ENCODE results near the gene CAMK2D.

Gene CAMK2D

DNA sequence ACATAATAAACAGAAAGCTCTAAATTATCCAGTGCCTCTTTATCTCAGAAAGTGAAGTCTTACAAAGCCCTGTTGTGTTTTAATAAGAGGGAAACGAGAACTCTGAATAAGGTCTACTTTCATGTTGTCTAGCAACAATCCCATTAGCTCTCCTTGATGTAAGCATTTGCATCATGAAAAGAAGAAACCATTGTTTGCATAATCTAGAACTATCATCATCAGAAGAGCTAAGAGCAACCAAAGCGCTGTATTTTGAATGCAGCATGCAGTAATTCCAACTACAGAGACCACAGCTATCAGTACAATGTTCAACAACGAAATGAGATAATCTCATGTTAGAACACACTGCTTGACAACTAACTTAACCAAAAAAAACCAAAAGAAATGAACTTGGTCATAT is 257.1 kb downstream of the CAMK2D start:
- DNase-seq: no peak

DNA sequence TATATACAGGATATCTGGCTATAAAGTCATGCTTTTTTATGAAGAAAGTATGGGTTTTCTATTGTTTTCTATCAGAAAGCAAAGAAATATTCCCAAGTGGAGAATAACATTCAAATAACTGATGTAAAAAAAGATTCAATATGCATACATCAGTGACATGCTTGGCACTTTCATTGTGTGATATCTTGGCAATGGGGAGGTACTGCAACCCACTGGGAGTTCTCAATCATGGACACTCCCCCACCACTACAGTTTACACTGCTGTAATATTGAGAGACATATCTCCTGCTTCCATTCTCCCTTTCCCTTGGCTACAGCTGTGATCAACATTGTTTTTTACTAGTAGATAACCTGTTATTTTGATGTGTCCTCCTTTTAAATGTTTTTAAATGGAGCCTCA is 257.8 kb downstream of the CAMK2D start:
- no peak for DNase-seq

DNA sequence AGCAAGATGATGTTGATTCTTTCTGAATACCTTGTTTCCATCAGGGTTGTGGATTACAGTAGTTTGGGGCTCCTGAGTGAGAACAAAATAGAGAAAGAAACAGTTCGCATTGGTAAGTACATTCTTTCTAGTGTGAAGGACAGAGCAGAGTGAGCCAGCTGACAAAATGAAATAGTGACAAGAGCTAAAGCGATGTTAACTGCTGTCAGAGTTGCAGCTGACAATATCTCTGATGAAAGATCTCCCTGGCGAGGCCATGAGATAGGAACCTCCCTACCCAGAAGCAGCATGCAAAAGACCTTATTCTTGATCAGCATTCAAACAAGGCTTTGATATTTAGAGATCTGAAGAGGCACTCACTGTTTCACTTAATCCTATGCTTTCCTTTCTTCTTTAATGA is 258.6 kb downstream of the CAMK2D start:
- DNase-seq: no peak

DNA sequence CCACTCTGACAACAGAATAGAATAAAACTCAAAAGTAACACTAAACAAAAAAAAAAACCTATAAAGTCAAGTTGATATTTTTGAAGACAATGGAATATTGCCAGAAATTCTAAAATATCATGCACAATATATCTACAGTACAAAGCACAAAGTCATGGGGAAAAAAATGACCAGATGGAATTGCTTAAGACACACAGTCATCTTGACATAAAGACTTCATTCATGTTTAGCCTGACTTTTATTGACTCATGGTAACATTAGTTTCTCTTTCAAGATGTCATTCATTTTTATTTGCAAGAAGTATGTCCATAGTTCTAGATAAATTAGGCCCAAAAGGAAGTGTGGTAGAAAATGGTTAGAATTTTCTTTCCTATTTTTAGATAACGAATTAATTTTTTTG is 259.1 kb downstream of the CAMK2D start:
- no peak for DNase-seq

DNA sequence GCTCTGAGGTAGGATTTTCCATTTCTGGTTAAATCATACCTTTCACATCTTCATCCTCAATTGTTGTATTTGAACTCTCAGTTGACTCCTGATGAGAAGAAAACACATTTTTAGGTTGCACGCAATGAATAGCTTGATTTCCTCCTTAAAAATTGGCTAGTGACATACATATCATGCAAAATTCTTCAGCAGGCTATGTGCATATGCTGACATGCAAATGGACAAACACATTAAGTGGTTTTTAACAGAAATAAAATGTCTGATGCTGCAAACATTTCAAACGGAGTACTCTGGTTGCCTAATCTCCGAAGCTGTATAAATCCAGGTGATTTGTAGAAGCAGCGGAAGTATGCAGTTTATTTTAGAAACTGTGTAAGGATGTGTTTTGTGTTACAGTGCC is 261.1 kb downstream of the CAMK2D start:
- DNase-seq: no peak

DNA sequence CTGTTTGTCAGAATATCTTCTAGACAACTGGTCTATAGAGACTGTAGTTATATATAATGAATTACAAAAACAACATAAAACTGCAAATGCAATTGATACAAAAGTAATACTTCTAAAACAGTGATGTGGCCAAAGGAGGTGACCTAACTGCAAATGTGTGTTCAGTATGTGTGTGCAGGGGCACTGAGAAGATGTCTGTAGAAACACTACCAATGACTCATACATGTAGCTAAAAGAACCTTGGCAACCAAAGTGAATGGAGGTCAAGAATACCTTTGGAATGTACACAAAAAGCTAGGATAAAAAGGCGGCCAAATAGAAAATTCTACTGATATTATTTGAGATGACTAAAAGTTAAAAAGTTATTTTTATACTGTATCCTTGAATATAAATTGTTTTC is 261.8 kb downstream of the CAMK2D start:
- DNase-seq: no peak

DNA sequence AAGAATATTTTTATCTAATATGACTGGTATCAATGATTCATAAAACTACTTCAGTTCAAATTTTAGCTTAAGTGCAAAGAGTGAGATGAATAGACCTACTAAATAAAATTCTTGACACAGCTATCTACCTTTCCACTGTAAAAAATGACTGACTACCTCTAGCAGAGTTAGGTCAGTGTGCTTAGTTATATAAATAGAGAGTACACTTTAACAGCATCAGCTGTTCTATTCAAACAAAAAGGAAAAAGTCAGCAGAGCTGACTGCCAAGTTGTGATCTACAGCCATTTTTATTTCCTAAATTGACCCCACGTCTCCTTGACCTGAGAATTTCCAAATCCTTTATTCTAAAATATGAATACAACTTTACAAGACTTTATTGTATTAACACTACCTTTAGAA is 262.4 kb downstream of the CAMK2D start:
- DNase-seq: no peak

DNA sequence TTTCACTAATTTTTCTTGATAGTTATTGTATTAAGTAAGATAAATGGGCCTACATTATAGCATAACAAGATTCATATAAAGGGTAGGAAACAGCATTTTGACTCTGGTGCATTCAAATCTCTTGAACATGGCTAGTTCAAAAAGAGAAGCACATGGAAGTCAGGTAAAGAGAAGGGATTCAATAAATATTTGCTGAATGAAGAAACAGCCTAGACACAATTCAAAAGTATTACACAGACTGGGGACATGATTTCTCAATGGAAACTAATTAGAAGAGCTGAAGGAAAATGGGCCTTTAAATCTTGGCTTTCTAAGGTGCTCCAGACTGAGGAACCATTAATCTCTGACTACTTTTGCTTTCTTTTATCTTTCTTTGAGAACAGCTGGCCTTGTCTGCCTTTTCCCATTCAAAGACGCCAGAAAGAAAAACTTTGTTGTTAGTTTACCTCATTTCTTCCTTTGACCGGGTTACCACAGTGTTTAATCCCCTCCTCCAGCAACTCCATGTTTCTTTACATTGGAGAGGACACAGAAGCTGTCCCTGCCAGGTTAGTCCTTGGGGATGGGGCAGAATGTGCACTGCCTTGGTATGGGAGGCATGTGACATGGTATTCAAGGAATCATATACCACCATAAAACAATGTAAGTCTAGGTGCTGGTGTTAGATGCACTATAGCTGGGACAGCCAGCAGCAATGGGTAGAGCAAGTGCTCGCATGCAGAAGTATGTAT is 264.2 kb downstream of the CAMK2D start:
- DNase-seq: no peak

DNA sequence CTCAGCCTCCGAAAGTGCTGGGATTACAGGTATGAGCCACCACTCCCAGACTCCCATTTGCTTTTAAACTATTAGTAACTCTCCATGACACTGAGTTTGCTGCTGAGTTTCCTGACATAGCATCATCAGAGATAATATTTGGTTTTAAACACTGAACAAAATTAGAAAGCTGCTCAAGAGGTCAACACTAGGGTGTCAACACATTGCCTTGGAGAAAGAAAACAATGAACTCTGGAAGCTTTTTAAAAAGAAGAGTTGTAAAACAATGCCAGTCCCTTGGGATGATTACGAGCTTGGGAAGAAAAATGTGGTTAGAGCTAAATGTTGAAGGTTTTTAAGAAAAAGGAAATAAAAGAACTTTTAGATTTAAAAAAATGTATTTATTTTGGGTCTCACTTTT is 264.8 kb downstream of the CAMK2D start:
- DNase-seq: no peak

DNA sequence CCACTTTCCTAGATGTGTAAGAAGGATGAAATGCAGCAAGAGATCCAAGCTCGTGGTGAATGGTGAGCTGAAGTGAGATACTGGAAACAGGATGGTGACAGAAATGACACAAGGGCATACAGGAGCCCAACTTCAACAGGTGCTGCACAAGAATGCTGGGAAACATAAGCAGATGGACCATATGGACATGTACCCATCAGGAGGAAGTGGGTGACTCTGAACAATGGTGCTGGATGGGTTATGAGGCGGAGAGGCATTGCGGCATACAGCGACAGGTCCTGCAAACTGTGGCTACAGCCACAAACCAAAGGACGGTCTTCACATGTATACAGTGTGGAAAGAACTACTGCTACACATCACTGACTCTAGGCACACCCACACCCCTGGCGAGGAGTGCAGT is 265.7 kb downstream of the CAMK2D start:
- DNase-seq: no peak

DNA sequence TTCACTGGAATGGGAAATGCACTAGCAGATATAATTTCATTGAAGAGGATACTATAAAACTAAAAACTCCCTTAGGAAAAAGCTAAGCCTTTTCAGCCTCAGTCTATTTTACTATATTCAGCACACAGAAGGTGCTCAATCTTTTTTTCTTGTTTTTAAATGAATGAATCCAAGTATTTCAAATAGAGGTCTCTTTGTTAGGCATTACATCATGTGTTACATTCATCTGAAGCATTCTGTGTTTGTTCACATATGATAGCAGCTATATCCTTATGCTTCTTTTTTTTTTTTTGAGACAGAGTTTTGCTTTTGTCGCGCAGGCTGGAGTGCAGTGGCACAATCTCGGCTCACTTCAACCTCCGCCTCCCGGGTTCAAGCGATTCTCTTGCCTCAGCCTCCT is 278.4 kb downstream of the CAMK2D start:
- no peak for DNase-seq

DNA sequence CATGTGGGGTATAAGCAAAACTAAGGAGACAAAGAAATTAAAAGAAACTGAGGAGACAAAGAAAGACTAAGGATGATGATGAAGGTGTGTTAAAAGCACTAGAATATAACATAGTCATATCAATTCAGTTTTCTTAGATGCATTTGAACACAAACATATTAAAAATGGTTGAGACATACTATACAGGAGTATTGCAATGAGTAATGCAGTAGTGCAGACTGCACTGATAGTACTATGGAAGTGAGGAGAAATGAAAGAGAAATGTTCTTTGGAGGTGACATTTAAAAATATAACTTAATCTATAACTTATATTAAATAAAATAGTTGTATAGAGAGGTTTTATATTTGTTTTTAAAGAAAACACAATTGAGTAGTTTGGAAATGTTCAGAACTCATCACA is 279.2 kb downstream of the CAMK2D start:
- no peak for DNase-seq

DNA sequence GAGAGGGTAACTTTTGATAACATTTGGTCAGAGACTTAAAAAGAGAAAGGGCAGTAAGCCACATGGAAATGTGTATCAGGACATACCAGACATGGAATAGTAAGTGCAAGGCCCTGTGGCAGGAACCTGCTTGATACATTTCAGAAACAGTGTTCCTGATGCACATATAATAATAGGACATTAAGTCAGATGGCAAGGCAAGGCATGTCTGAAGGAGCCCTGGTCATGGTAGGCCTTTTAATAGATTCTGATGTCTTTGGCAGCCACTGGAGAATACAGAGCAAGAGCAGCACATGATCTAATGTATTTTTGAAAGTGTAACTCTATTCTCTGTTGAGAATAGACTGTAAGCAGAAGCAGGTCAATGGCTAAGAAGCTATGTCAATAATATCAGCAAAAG is 279.7 kb downstream of the CAMK2D start:
- DNase-seq: no peak

DNA sequence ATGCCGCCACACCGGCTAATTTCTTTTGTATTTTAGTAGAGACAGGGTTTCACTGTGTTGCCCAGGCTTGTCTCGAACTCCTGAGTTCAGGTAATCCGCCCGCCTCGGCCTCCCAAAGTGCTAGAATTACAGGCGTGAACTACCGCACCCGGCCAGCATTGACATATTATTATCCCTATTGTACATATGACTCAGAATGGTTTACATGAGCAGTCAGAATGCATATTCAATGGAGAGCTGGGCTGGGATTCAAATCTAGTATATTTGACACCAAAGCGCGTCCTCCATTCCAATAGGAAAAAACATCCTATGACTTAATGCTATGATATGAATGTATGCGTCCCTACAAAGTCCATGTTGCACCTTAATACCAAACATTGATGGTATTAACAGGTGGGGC is 281.4 kb downstream of the CAMK2D start:
- DNase-seq: no peak

DNA sequence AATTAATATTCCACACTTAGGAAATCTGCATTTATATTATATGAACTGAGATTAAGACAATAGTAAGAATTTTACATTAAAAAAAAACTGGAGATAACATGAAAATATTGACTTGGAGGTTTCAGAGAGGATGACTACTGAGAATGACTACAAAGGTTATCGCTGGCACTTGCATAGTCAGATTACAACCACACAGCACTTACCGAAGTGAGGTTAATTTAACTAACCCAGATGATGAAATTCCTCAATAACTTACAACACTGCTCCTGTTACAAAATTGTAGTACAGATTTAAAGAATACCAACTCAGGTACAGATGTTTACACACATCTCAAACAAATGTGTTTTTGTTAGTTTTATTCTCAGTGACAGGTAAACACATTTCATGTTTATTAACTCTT is 283.5 kb downstream of the CAMK2D start:
- no peak for DNase-seq

DNA sequence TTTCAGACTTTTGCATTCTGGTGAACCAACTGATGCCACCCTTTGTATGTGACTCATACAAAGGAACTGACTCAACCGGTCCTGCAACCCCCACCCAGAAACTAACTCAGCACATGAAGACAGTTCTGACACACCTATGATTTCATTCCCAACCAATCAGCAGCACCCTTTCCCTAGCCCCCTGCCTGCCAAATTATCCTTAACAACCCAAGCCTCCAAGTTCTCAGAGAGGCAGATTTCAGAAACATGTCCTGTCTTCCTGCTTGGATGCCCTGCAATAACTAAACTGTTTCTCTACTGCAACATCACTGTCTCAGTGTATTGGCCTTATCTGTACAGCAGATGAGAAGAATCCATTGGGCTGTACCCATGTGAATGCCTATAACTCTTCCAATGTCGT is 284.7 kb downstream of the CAMK2D start:
- DNase-seq: no peak

DNA sequence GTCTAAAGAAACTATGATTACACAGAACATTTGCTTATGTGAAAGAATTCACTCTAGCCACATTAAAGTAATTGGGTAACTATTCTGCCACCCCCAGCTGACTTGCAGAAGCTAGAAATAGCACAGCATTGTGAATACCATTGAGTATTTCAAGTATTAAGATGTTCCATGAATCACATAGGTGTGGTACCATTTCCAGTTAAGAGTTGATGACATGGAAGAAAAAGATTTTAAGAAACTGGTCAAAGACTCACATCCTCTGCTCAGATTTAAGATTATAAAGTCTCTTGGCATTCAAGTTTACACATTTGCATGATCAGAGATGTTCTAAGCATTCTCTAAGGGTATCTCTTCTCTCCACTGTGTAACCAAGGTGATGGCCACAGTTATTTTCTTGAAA is 287.5 kb downstream of the CAMK2D start:
- no peak for DNase-seq

DNA sequence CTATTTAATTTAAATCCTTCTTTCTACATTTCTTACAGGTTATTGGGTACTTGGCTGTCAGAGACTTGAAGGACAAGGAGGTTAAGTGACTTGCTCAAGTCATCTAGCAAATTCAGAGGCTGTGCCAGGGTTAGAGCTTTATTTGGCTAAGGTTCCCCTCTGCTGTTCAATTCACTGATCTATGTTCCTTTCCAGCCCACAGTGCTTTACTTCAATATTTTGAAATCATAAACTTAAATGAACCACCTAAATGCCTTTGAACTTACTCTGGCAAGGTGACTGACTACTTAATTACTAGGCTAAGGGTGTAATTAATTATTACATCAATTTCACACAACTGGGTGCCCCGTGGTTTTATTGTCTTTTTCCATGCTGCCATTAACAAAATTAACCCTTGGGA is 288.7 kb downstream of the CAMK2D start:
- DNase-seq: no peak

DNA sequence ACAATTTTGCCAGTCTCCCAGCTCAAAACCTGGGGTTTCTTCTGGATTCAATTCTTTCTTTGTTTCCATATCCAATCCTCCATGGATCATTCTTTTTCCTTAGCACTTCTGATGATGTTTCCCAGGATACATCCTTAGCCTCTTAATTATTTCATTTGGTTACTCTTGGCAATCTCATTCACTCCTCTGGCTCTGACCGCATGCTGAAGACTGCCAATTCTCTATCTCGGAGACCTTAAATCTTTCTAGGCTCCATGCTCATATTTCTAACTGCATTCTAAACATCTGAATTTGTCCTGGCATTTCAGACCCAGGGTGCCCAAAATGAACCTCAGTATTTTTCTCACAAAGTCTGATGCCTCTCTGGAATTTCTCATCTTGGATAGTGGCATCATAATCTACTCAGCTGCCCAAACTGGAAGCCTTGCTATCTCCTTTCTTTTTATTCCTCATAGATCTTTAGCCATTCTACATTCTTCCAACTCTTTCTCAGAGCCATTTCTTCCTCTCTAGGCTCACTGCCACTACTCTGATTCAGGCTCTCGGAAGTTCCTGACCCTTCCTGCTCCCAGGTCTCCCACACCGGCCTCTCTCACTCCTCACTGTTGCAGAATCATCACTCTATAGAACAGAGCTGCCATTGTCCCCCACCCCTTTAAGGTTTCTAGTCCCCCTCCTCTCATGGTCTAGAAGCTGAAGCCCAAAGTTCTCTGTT is 290.2 kb downstream of the CAMK2D start:
- no peak for DNase-seq

DNA sequence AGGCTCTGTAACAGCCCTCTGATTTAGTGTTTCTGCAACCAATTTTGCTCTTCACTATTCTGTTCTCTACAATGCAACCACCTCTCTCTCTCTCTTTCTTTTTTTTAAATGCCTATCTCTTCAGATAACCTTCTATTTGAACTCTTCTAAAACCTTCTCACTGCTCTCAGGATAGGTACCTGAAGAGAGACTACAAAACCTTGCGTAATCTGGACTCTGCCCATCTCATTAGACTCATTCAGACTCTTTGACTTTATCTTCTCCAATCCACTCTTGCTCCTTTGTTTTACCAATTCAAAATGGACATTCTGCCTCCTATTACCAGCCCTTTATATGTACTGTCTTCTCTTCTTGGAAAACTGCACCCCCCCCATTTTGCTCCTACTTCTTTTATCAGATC is 291.6 kb downstream of the CAMK2D start:
- no peak for DNase-seq

DNA sequence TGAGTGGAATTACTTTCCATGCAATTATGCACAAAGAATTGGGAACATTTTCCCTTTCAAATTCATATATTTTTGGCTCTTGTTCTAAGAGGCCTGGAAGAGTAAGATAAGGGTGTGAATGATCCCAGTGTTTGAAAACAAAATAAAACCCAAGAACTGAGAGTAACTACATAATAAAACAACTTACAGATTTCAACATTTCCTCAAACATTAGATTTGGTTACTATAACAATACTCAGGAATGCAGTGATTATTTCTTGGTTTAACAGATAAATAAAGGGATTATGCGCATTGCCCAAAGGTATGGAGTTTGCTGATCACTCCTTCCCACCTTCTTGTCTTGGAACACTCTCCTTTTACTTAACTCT is 292.5 kb downstream of the CAMK2D start:
- DNase-seq: no peak

DNA sequence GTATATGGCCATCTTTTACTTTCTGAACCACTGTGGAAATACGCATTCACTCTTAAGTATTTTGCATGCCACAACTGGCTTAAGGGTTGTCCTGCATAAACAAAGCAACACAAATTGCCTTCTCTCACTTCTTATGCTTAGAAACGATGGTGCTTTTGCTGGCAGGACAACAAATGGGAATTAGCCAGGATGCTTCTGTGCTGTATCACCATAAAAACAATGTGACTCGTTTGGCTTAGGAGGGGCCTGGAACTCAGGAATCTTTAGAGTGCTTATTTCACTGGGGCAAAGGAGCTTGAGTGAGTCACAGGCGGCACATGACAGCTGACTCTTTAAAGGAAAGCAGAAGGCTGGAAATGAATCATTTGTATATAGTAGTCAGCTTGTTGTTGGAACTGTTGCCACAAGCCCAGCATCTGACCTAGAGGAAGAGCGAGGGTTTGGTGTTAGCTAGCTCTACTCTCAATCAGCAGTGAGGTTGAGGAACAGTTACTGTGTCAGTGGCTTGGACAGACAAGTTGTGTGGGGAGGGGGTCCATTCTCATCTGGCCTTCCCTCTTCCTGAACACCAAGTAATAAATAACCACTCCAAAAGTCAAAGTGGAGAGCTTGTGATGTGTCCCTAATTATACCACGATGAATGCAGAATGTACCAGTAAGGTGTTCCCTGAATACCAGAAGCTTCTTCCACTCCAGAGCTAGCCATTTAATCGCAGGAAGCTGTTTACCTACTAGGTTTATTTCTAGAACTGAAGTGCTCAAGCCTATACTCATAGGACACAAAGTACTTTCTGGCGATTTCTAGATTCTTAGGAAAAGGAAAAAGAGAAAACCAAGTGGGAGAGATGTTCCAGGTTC is 293.1 kb downstream of the CAMK2D start:
- no peak for DNase-seq

DNA sequence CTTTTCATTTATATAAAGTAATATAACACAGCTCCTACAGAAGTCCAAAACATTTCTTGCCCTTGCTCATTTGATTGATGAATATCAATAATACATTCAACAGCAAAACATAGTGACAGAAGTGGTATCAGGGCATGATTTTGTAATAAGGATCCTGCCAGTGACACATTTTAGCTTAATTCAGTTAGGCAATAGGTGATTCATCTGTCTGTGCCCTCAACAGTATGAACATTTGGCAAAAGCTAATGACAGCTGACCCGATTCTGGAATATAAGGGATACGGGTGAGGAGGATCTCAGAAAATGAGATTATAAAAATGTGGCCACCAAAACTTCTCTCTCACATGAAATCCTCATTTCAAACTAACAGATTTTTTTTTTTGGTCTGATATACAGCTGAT is 294.0 kb downstream of the CAMK2D start:
- no peak for DNase-seq

DNA sequence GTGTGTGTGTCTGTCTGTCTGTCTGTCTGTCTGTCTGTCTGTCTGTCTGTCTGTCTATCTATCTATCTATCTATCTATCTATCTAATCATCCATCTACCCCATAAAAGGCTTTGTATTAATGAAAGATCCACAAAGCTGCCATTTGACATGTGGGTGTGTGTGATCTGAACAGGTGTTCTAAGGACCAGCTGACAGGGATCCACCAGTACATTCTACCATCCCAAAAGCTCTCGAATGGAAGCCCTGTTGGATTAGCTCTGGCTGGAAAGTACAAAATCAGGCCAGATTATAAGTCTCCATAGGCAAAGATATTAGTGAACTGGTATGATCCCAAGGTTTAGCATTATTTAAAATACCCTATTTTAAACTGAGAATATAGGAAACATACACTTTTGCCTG is 299.3 kb downstream of the CAMK2D start:
- DNase-seq: no peak
